Activated CD4-positive, alpha-beta T cell treated with anti-CD3 and anti-CD28 coated beads, Interleukin-2, amount 50 U/mL, for 24 hours (primary cell): ENCODE results near the gene F7.
"Not testable (repeated sequence)": the region's sequence is repeated elsewhere in the genome, so short reads cannot be mapped to it uniquely, and the experiment has no call there.

Experiments used
- DNase-seq, 2 donors: peaks; one replicate each; pipeline ENCODE4 v3.0.0-alpha.2; 2020; ENCODE audit warnings: low read depth in 1 of 2, low spot score in 1 of 2

F7 gene

DNA sequence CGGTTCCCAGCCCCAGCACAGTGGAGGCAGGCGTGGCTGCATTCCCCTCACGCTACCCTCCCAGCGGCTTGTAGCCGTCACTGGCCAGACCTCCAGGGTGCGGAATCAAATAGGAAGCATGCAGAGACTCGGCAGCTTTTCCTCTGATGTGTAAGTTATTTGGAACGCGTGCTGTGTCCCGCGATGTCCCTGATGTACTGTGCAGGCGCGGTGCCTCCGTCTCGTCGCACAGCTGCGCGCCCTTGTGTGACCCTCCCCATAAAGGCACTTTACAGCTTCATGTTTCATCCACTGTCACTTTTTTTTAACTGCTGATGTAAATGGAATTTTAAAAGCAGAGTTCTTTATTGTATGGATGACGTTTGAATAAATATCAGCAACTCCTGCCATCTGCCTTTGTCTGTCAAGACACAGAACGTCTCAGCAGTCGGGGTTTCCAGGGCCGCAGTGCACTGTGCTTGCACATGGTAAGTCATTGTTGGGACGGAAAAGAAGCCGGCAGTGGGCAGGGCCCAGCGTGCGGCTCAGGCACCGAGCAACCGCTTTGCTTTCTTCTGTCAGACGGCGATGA lies 7.3 kb upstream of the F7 start:
- no peak for DNase-seq

DNA sequence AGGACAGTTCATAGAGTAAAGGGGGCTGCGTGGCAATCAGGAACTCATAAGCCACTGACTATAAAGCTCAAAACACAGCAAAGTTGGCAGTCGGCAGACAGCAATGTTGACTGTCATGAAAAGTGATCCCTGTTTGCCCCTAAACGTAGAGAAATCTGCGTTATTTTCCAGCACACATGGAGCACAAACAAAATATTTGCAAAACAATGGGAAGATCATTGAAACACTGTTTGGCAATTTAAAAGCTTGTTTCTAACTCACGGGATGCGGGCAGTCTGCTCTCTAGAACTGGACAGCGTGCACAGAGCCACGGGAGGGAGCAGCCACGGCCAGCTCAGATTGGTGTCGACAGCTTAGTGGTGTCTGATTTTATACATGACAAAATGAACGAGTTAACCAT lies 6.4 kb upstream of the F7 start:
- no peak for DNase-seq

DNA sequence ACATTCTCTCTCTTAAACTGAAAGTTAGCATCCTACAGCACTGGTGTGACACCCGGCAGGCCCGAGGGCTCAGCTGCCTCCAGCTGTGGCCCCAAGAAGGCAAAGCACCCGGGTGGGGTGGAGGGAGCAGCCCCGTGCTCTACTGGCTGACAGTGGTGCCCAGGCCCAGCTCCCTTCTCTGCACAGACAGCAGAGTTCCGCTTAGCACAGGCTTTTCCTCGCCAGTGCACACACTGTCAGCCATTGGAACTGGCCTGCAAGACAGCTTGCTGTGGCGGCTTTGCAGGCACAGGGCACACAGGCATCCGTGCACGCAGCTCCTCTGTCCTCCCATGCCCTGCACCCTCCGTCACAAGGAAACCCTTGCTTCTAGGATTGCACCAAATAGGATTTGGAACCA lies 3.3 kb upstream of the F7 start:
- not testable (repeated sequence) for DNase-seq

DNA sequence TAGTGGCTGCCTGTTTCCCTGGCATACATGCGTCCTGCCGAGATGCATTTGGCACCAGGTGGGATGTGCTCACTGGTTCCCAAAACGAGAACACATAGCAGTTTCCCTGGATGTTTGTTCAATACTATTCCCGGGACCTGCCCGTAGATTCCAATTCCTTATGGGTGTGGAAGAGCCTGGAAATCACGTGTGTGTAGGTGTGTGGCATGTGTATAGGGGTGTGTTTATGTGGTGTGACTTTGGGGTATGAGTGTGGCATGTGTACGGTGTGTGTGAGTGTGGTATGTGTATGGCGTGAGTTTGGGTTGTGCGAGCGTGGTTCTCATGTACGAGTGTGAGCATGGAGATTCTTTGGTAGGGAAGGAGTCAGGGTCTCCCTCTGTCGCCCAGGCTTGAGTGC lies 2.9 kb upstream of the F7 start:
- no peak for DNase-seq

DNA sequence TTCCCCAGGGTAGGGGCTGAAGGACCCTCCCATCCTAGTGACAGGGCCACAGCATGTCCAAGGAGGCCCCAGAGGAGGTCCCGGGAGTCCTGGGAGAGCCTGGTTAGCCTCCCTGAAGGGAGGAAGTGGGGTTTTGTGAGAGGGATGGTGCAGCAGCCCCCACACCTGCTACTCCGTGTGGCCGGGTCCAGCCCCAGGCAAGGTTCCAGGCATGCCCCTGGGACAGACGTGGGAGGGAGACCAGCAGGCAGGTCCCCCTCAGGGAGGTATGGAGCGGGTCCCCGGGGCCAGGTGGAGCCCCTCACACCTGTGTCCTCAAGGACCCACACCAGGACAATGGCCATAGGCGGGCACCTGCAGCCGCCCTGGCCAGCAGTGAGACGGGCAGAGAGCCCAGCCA lies 1.9 kb upstream of the F7 start:
- DNase-seq: no peak

DNA sequence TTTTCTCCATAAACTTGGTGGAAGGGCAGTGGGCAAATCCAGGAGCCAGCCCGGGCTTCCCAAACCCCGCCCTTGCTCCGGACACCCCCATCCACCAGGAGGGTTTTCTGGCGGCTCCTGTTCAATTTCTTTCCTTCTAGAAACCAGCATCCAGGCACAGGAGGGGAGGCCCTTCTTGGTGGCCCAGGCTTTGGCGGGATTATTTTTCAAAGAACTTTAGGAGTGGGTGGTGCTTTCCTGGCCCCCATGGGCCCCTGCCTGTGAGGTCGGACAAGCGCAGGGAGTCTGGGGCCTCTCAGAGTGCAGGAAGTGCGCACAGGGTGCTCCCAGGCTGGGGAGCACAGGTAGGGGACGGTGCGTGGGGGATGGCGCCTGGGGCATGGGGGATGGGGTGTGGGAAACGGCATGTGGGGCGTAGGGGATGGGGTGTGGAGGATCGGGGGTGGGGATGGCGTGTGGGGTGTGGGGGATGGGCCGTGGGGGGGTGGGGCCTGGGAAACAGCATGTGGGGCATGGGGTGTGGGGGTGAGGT lies 396 bp downstream of the F7 start:
- DNase-seq: no peak

DNA sequence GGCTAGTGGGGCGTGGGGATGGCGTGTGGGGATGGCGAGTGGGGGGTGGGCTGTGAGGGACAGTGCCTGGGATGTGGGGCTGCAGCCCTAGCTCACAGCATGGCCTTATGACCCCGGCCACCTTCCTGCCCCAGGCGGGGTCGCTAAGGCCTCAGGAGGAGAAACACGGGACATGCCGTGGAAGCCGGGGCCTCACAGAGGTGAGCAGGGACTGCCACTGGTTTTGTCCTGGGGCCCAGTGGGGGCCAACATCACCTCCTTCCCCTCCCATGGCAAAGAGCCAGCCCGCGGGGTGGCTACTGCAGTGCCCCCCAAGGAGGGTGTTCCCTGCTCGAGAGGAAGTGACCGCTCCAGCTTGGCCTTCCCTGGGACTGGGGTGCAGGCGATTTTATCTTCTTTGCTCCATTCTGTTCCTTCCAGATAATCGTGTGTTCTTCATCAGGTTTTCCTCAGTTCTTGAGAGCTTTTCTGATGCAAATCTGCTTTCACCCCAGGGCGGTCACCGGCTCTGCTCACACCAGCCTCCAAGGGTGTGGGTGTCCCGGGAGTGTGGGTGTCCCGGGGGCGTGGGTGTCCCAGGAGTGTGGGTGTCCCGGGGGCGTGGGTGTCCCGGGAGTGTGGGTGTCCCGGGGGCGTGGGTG lies 1.2 kb downstream of the F7 start:
- DNase-seq: no peak

DNA sequence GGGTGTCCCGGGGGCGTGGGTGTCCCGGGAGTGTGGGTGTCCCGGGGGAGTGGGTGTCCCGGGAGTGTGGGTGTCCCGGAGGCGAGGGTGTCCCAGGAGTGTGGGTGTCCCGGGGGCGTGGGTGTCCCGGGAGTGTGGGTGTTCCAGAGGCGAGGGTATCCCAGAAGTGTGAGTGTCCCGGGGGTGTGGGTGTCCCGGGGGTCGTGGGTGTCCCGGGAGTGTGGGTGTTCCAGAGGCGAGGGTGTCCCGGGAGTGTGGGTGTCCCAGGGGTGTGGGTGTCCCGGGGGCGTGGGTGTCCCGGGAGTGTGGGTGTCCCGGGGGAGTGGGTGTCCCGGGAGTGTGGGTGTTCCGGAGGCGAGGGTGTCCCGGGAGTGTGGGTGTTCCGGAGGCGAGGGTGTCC lies 2.9 kb downstream of the F7 start:
- DNase-seq: not testable (repeated sequence)

DNA sequence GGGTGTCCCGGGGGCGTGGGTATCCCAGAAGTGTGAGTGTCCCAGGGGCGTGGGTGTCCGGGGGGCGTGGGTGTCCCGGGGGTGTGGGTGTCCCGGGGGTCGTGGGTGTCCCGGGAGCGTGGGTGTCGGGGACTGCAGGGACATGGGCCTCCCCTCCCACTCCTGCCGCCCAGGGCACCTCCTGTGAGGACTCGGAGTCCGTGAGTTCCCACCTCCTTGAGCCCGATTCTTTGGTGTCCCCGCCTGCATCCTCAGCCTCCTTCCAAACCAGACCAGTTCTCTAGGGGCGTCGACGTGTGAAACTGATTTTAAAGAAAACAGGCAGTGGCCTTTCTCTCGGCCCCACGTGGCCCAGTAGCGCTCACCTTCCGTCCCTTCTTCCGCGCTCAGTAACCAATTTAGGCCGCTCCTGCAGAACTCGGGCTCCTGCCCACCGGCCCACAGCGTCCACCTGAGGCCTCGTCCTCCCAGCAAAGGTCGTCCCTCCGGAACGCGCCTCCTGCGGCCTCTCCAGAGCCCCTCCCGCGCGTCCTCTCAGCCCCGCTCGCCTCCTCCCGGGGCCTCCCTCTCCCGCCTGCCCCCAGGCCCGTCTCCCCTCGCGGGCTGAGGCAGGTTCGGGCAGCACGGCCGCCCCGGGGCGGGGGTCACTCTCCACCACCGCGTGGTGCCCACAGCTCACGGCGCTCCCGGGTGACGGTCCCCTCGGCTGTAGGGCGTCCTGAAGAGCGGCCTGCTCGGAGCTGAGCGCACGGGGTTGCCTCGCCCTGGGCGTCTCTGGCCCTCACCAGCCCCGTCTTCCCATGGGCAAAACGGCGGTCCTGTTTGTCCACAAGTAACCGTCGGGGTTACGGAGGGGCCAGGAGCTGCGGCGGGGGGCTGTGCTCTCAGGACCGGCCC lies 3.8 kb downstream of the F7 start:
- no peak for DNase-seq

DNA sequence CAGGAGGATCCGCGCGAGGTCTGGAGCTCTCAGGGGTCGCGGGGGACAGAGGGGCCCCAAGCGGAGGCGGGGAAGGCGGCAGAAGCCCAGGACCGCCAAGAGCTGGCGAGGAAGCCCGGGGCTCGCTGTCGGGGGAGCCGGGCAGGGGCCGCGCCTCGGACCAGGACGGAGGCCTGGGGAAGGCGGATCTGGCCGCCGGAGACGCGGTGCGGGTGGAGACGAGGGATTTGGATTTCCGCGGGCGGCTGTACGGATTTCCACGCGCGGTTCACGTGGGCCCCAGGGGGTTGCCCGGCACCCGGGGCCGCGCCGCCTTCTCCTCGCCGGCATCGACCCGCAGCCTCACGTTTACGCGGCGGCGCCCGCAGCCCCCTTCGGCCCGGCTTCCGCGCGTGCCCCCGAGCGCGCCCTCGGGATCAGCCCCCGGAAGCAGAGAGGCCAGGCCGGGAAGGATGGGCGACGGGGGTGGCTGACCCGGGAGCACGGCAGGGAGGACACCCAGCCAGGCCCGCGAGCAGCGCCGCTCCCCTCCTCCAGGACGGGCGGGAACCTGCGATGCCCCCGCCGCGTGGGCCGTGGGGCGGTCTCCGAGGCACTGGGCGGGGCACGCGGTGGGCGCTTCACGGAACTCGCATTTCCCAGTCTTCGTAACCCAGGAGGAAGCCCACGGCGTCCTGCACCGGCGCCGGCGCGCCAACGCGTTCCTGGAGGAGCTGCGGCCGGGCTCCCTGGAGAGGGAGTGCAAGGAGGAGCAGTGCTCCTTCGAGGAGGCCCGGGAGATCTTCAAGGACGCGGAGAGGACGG lies 4.7 kb downstream of the F7 start:
- no peak for DNase-seq

DNA sequence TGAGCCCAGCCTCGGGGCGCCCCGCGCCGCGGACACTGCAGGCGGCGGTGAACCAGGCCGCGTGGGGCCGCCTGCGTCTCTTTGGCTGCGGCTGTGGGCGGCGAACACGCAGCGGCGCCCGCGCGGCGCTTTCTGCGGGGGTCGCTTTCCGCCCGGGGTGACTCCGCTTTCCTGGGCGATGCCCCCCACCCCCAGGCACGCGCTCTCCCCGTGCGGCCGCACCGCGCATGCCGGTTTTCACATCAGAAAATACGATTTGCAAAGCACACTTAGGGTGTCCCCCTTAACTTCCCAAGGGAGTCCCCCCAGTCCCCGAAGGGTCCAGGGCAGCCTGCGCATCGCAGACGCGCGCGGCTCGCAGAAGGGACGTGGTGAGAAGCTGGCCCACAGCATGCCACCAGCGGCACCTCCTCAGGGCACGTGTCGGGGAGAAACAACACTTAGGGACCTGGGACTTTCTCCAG lies 5.3 kb downstream of the F7 start:
- DNase-seq: no peak

DNA sequence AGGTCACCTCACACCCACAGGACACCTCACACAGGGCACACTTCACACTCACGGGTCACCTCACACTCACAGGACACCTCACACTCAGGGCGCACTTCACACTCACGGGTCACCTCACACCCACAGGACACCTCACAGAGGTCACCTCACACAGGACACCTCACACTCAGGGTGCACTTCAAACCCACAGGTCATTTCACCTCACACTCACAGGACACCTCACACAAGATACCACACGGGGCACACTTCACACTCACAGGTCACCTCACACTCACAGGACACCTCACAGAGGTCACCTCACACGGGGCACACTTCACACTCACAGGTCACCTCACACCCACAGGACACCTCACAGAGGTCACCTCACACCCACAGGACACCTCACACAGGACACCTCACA lies 6.2 kb downstream of the F7 start:
- DNase-seq: not testable (repeated sequence)

DNA sequence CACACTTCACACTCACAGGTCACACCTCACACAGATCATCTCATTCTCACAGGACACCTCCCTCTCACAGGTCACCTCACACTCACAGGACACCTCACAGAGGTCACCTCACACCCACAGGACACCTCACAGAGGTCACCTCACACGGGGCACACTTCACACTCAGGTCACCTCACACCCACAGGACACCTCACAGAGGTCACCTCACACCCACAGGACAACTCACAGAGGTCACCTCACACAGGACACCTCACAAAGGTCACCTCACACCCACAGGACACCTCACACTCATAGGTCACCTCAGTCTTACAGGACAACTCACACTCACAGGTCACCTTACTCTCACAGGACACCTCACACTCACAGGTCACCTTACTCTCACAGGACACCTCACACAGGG lies 6.9 kb downstream of the F7 start:
- DNase-seq: not testable (repeated sequence)

DNA sequence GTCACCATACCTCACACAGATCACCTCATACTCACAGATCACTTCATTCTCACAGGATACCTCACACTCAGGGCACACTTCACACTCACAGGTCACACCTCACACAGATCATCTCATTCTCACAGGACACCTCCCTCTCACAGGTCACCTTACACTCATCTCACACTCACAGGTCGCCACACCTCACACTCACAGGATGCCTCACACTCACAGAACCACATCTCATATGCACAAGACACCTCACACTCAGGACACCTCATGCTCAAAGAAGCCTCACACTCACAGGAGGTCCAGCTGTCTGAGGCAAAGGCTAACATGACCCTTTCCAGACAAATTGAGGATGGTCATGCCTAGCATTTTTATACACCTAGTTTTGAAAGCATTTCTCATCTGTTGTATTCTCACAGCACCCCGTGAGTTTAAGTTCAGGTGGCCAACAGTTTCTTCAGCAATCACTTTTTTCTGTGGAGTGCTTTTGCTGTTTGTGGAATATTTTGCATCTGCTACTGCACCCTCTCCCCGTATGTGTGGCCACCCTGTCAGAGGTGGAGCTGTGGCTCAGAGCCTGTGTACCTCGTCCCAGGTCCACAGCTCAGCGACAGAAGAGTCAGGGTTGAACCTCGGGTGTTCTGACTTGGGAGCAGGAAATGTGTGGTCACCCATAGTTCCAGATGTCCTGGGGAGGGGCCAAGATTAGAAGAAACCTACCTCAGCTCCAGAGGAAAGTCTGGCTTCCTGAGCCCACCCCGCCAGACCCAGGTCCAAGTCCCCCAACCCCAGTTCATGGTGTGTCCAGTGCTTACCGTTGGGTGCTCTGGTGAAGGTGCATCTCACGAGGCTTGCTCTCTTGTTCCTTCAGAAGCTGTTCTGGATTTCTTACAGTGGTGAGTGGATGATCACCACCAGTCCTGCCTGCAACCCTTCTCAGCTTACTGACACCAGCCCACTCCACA lies 7.6 kb downstream of the F7 start:
- no peak for DNase-seq

DNA sequence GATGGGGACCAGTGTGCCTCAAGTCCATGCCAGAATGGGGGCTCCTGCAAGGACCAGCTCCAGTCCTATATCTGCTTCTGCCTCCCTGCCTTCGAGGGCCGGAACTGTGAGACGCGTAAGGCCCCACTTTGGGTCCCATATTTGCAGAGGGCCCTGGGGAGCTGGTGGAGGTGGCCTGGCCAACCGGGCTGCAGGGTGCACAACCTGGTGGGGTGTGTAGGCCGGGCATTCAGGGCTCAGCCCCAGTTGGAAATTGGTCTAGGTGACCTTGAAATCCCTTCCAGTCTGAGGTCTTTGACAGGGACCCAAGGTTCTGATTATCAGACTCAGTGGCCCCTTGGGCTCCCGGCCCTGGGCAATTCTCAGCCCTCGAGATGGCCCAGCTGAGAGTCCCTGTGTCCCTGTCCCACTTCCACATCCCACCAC lies 8.3 kb downstream of the F7 start:
- no peak for DNase-seq

DNA sequence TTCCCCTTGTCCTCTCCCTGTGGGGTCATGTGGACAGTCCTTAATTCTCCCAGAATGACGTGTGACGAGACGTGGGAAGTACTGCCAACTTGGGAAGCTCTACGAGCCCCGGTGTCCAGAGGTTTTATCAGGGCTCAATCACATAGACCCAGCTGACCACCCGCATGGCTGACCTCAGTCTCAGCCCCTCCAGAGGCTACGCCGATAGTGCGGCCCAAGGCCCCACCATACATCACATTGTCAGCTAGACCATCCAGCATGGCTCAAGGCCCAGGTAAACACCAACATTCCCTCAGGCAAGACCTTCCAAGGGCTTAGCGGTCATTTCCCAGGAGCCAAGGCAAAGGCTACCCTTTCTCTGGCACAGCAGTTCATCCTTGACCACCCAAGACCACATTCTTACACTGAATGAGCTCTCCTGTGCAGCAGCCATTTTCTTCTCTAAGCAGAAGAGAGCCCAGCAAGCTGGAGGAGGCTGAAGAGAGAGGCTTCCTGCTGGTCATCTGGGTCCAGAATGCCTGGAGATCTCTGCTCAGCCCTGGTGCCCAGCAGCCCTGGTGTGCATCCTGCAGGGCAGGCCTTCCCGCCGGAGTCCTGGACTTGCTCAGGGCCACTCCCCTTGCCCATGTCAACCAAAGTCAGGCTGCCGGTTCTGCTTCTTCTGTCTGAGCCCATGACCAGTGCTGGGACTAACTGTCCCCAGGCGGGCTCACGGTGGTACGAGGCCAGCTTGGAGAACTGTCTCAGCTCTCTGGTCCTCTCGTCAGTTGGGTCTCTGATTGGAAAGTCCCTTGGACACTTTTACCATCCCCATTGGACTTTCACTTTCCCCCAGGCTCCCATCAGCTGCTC lies 9.1 kb downstream of the F7 start:
- no peak for DNase-seq

DNA sequence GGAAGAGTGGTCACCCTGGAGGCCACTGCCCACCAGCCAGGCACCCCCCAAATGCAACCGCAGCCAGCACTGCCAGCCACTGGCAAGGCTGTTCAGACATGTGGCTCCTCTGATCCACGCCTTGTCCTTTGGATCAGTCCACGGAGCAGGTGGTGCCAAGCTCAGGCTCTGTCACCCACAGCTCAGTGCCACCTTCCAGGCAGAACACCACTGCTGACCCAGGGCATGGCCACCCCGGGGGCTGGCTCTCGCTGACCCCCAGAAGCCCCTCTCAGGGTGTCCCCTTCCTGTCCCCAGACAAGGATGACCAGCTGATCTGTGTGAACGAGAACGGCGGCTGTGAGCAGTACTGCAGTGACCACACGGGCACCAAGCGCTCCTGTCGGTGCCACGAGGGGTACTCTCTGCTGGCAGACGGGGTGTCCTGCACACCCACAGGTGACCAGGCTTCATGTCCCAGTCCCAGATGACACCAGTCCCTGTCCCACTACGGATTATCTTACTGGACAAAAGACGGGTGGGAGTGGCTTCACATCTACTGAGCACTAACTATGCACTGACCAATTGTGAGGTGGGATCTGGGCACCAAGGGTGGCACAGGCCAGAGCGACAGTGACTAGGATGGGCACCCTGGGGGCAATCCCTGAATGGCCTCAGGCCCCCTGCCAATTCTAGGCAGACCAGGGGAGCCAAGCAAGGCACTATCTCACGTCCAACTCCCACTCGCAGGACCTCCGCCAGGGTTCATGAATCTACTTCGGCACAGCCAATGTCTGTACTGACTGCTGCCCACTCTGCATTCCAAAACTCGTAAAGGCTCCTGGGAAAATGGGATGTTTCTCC lies 10.0 kb downstream of the F7 start:
- DNase-seq: no peak

DNA sequence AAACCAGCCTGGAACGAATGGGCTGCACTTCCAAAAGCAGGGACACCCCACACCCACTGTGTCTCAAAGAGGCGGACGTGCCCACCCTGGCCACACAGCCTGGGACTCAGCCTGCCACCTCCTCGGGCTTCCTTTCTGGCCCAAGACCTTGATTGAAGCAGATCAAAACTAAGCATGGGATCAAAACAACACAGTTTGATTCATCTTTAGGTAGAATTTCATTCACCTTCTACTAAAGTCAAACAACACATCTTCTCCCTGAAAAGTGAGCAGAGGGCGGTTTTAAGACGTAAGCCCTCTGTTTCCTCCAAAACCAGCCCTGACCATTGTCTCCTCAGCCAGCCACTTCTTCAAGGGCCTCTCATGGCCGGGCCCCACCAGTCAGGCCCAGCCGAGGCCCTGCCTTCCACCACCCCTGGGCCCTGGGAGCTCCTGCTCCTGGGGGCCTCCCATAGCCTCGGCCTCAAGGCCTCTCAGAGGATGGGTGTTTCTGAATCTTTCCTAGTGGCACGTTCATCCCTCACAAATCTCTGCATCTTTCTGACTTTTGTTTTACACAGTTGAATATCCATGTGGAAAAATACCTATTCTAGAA lies 10.7 kb downstream of the F7 start:
- no peak for DNase-seq
